NCI-H2196 (cell line): ENCODE results near the gene GPR139.

Source experiments
- DNase-seq: peaks from one replicate; lab custom pipeline; 2025; ENCODE audit not compliant: unreplicated experiment; lab: John Stamatoyannopoulos, UW

The GPR139 gene

DNA sequence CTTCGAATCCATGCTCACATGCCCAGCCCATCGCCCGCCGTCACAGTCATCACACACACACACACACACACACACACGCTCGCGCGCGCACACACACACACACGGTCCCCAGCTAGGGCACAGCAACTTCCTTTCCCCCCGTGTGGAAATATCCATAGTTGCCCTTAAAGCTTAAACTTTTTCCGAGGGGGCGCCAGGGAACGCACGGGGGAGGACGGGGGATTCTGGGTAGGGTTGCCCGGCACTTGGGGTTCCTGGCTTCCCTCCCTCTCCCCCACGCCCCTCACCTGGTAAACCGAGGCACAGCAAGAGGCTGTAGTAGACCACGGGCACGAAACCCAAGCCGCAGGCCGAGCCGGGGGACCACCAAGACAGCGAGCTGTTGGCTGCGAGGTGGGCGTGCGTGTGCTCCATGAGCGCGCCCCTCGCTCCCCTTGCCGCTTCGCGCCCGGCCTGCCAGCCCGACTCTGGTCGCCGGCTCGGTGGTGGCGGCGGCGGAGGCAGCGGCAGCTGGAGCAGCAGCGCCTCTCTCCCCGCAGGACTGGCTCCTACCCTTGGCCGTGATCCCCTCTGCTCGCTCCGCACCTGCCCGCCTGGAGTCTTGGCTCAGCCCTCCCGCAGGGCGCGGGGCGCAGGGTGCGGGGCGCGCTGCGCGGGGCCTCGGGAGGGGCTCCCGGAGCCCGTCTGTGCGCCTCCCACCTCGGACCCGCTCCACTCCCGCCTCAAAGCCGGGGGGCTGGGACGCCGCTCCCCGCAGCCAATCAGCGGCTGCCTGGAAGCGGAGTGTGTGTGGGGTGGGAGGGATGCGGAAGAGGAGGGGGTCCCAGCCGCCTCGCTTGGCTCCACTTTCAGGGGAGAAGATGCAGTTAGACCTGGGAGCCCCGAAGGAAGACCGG, at the start of gene GPR139:
TSS of gene GPR139 (minus strand) at position 688 of the 896 bp plus-strand sequence. CDS start at position 414, 274 bp downstream.
- DNase-seq, result peak; percentile 17

DNA sequence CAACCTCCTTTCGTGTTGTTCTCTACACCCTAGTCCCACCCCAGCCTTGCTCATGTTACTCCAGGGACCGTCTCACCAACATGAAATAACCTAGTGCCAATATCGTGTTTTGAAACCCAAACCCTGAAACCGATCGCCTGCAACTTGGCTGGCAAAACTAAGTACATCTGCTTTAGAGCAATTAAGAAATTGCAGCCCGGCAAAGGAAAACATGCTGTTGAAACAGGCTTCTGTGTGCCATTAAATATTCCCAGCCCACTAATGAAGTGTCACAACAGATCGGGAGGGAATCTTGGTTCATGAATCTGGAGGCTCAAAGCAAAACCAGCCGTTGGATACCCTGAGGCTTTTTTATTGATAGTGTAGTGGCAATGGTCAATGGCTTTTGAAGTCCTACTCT, 48.3 kb upstream of the GPR139 start:
- DNase-seq, result no peak

DNA sequence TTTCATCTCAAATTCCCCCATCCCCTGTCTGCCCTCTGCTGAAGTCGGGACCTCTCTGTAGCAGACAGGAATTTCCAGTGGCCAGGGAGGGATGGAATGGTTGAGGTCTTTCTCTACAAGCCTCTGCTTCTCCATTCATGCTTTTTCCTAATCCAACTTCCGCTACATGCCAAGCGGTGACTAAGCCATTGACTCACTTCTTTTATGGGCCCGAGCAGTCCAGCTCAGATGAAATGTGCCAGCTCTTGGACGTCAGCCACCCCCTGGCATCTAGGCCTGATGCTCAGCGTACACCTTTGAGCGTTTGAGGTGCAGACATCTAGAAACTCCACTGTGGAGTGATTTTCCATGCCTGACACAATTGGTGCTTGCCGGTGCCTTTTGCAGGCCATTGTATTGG, 40.7 kb upstream of the GPR139 start:
- peak; percentile 68 for DNase-seq

DNA sequence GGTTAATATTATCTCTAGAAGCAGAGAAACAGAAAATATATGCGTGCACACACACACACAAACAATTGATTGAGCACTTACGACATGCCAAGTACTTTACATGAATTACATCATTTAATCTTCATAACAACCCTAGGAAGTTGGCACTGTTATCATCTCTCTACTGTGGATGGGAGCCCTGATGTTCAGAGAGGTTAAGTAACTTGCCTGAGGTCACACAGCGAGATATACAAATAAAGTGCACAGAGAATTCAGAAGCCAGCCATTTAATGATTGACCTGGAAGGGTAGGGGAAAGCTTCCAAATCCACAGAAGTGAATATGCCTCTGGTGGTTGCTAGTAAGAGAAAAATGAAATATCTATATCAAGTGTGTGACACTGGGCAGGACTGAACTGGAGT, 37.5 kb upstream of the GPR139 start:
- DNase-seq, result no peak

DNA sequence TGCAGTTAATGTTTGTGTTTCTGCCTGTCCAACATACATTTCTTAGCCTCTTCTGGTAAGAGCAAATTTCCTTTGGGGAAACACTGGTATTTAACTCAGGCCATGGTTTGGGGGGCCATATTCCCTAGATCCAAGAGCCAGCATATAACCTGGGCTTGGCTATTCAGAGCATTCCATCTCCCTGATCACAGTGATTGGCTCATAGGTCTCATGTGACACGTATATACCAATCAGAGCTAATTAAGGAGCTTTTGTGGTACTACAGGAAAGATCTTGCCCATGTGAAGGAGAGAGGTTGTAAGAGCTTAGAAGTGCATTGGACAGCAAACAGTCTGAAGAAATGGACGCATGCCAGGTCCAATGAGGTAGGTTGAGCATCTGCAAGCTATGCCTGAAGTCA, 33.4 kb upstream of the GPR139 start:
- DNase-seq, result no peak

DNA sequence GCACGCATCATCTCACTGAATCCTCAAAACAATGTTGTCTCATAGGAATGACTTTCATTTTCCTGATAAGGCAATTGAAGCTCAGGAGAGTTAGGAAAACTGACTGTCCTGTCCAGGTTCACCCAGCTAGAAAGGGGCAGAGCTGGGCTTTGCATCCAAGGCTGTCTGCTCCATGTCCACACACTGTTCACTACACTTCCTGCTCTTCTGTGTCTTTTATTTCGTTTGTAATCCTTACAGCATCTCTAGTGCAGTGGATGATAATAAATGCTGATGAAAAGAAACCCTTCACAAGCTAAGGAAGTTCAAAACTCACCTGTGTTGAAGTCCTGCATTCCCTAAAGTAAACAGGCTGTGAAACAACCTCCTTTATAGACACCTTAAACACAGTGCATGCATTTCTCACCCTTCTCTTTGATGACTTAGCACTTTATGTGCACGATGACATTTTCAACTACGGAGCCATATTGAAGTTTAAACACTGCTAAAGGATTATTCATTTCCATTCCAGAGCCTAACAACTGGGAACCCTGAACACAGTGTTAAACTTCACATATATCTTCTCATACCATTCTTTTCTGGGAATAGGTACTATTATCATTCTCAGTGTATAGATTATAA, 31.0 kb upstream of the GPR139 start:
- DNase-seq, result no peak

DNA sequence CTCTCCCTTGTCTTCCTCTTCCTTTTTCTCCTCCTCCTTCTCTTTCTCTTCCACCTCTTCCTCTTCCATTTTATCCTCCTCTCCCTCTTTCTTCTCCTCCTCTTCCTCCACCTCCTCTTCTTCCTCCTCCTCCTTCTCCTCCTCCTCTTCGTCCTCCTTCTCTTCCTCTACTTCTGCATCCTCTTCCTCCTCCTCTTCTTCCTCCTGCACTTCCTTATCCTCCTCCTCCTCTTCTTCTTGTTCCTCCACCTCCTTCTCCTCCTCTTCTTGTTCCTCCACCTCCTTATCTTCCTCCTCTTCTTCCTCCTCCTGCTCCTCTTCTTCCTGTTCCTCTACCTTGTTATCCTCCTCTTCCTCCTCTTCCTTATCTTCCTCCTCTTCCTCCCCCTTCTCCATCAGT, 28.8 kb upstream of the GPR139 start:
- no peak for DNase-seq

DNA sequence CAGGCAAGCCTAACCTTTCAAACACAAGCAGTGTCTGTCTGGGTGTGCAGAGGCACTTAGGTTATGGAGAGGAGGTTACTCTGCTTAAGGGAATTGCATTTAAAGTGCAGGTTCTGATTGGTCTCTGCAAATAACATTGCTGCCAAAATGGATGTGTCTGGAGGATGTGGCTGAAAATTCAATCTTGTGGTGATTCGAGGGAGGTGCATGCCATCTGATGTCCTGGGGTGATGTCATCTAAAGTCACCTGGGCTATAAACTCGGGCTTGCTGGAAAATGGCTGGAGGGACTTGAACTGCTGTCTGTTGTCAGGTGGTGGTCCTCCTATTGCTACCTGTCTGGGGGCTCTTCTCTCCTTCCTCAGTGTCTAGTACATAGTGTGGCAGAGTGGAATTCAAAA, 28.3 kb upstream of the GPR139 start:
- peak; percentile 8 for DNase-seq

DNA sequence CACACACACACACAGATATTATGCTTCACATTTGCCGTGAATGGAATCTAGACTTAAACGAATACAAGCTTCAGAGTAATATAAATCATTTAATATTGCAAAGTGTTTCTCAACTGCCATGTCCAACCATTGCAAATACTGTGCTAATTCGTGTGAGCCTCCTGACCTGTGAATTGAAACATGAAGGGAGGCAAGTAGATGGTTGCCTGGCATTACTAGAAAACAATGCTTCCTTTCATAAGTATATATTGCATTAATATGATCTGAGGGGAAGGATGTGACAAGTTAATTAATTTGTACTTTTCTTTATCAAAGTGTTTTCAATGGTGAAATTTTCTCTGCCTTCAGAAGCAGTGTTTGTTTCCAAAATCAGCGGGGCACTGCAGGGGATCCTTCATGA, 25.7 kb upstream of the GPR139 start:
- no peak for DNase-seq

DNA sequence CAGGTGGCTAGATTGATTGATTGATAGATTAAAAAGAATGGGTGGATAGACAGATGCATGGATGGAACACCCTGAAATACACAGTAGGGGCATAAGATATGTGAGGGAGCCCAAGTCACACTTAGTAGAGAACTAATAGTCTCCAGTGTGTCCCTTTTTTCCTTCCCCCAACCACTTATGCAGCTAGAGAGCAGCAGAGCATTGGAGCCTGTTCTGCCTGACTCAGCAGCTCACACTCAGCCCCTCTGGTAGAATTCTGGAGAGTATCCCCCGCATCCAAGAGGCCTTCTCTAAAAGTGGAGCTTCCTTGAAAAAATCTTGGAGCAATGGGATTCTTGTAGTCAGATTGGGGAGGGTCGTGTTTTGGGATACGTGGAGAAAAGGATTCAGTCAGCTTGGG, 20.5 kb upstream of the GPR139 start:
- no peak for DNase-seq

DNA sequence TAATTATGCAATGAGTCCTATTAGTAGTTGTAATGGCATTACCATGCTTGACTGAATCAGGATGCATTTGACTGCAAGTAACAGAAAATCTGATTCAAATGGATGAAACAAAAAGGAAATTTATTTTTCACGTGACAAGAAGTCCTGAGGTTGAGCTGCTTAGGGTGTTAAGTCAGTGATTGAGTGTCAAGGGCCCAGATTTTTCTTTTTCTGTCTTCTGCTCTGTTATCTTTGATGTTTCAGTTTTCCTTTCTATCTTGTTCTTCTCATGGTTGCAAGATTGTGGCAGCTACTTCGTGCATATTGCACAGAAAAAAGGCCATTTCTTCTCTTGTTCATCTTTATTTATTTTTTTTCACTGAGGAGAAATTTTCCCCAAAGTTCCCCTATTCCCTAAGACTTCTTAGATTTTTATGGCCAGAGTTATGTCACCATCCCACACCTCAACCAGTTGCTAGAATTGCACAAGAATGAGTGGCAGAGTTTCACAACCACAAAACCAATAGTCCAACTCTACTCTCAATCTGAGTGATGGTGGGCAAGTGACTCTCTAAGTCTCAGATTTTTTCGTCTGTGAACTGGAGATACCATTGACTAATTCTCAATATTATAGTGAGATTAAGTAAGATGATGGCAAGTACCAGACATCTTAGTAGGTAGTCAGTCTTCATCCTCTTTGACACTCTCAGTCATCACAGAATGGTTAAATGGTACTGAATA, 15.7 kb upstream of the GPR139 start:
- no peak for DNase-seq

DNA sequence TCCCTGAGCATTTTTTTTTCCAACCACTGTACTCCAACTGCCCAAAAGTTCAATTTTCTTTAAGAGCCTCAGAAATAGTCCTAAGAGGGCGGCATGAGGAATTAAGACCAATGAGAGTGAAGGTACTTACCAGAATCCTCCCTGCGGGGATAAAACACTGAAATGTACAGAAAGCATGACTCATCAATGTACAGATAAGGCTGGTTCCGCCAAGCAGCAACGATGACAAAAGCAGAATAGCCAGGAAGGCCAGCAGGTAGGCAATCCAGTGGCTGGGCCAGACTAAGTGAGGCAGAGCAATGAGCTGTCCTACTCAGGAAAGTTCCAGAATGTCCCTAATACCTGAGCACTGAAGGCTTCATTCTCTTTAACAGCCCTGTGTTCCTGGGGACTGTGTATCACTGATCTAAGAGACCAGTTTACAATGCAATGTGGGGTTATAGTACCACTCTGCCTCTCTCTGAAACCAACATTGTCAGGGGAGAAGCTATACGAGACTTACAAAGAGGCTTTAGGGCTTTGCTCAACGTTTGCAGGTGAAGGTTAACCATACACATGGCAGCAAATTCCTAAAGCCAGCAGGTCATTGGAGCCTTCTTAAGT, 11.0 kb upstream of the GPR139 start:
- DNase-seq, result no peak

DNA sequence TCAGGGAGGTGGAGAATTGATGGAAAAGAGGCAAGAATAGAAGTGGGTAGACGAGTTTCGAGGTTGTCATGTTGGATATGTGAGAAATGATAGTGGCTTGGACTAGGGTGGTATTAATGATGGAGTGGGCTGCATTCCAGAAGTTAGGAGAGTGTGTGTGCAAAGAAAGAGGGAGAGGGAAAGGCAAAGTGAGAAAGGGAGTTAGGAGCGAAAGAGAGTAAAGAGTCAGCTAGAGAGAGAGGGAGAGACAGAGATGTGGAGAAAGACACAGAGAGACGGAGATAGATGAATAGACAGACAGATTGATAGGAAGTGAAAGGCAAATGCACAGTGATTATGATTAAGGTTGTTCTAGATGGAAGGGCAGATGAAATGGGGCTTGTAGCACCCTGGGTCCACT, 5.4 kb upstream of the GPR139 start:
- DNase-seq, result no peak

DNA sequence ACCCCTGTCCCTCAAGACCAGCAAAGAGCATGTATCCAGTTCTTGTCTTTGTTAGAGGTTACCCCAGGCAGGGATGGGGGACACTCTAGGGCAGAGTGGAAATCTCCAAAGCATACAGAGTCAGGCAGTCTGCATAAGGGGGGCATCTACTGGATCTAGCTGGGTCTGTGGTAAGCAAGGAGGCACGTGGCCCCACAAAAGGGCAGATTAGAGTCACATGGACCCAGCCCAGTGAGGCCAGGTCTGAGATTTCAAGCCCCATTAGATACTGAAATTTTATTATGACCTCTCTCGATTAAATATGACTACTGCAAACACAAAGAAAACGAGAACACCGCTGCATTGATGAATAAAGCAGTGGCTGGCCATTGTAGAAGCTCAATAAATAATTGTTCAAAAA, 1.6 kb upstream of the GPR139 start:
- no peak for DNase-seq

DNA sequence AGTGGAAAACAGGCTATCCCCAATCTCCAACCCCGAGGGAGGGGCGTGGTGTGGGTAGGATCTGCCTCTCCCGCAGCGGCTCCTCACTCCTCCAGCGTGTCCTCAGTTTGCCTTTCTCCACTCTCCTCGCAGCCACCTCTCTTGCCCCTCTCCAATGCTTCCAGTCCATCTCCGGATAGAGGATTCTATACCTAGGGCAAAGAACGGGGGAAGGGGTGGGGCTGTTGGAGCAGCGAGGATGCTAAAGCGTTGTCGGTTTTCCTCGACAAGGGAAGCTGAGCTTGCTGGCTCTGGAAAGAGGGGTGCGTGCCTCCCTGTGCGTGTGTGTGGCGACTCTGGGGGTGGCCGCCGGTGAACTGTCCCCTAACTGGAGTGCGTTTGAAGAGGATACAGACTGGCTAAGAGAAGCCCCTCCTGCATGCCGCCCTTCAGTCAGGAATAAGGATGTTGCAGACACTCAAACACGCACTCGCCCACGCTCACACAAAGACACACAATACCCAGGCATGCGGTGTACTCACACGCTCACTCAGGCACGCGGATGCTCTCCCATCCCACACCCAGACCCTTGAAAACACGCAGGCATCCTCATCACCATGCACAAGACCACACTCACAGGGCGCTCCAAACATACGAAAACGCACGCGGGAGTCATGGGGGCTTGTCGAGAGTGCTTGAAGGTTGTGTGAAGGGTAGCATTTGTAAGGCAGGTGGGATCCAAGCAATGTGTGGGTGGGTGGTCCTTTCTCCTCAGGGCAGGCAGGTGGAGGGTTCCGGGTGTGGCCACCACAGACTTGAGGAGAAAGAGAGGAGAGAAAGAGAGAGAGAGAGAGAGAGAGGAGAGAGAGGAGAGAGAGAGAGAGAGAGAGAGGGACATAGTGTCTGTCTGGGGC, 655 bp upstream of the GPR139 start:
- no peak for DNase-seq

DNA sequence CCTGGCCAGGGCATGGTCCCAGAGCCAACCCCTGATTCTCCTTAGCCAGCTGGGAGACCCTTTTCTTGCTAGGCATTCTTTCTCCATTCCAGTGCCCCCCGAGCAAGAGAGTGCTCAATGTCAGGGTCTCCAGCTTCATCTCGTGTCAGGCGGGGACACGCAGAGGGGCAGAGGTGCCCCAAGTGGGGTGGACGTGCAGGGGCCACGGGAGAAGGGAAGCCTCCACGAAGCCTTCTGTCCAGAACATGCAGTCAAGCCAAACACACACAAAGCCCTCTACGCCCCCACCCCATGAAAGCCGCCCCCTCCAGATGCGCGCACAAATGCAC, 852 bp downstream of the GPR139 start:
- DNase-seq, result no peak

DNA sequence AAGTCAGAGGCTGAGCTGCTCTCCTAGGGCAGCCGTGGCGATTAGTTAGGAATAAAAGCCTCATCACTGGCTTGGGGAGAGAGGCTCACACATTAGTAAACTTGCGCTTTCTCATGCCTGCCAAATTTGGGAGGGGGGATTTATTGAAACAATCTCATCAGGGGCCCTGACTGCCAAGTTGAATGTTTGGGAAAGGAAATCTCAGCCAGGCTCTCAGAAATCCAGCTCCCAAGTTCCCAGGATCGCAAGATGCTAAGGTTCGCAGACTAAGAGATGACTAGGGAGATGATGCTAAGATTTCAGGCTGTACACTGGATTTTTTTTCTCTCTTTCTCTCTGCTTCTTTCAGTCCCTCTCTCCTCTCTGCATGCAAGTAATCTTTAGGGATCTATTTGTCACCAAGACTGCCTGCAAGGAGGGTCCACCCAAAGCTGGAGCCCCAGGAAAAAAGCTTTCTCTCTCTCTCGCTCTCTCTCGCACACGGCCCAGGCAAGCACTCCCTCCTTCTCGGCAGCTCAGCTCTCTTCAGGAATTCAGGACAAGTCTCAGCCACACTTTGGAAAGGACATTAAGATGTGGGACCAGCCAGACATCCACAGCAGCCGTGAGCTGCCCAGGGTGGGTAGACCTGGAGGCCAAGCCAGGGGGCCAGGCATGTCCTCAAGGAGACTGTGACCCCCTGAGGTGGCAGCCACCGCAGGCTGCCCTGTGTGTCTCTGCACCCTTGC, 1.4 kb downstream of the GPR139 start:
- DNase-seq, result no peak

DNA sequence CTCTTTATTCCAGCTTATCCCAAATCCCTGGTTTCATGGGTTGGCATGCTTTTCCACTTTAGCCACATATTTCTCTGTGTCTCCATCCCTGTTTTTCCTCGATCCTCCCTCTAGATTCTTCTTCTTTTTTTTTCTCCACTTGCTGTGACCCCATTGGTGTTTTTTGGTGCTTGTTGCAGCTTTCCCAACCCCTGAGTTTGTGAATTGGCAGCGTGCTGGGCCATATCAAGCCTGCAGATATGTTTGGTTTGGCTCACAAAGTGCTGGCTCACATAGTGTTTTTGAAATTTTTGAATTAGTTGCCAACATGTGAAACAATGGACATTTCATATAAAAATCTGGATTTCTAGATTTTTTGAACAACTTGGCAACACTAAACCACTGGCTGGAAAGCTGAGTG, 8.8 kb downstream of the GPR139 start:
- DNase-seq, result peak; percentile 21

DNA sequence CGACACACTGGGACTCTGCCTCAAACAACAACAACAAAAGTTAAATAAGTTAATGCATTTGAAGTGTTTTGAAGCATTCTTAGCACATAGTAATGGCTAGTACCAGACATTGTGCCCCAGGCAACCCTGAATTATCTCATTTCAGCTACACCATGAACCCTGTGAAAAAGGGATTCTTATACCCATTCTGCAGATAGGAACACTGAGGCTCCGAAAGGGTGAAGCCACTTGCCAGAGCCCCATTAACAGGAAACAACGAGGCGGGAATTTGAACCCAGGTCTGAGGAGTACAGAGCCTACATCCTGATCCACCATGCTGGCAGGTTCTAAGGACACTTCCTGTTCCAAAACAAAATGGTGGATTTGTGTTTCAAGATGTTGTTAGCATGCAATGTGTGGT, 9.2 kb downstream of the GPR139 start:
- DNase-seq, result no peak

DNA sequence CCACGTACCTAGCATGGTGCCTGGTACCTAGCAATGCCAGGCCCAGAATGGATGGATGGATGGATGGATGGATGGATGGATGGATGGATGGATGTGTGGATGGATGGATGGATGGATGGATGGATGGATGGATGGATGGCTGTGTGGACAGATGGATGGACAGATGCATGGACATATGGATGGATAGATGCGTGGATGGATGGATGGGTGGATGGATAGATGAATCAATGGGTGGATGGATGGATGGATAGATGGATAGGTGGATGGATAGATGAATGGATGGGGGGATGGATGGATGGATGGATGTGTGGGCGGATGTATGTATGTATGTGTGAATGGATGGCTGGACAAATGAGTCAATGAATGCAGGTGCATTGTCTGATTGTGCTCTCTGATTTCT, 12.6 kb downstream of the GPR139 start:
- no peak for DNase-seq
